ENCODE results near the gene SNX11. TPM values are rescaled to one million over a fixed set of nuclear protein-coding genes. Genes with fewer than 3 reads are reported as not detected.

The SNX11 gene
- total and polyA plus RNA-seq, 2 of the 8 experiments (the other 6 are each of a cell fraction or from before 2014, with no cell fraction given) = 21.1 to 21.4 TPM

DNA sequence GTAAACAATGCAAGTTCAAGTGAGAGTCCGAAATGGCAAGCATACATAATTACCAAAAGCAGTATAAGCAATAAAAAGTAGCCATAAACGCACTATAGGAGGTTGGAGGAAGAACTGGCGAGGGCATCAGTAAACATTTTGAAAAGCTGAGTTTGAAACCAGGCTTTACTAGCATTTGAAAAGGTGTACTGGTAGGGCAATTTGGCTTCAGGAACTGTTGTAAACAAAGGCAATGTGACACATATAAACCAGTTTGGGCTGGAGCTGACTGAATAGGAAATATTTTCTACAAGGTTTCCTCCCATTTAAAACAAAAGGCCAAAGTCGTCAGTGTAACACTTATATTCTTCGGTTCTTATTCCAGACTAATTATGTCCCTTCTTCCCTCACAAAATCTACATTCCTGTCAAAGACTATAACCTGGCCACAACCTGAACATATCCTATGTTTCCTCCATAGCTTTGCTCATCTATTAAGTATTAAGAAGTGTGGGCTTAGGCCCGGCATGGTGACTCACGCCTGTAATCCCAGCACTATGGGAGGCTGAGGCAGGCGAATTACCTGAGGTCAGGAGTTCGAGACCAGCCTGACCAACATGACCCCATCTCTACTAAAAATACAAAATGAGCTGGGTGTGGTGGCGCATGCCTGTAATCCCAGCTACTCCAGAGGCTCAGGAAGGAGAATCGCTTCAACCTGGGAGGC is 14.1 kb upstream of the SNX11 start (continued):
- TF ChIP-seq ZNF274 (IDR thresholded peaks at IDR 0.05; ENCODE audit: borderline replicate concordance, extremely low read depth, low read length) (no peak), CBX5 (IDR thresholded peaks at IDR 0.05; ENCODE audit: low read depth, low read length) (no peak), POU5F1 (IDR thresholded peaks at IDR 0.05; ENCODE audit: low read depth, low read length) (no peak), TAF7 (optimal IDR thresholded peaks at IDR 0.05; ENCODE audit: borderline replicate concordance, low read depth, low read length) (no peak), RXRA (IDR thresholded peaks at IDR 0.05; ENCODE audit: insufficient read depth, low read depth, low read length) (no peak)
